SJCRH30 (cell line): ENCODE data around the gene AXIN2. TPM values are rescaled to one million over a fixed set of nuclear protein-coding genes. Genes with fewer than 3 reads are reported as not detected.

Source experiments
- DNase-seq, 2 experiments: peaks; one replicate each; pipeline ENCODE4 v3.0.0-alpha.2; 2015 to 2020
- H3K27ac ChIP-seq: fragments of 250-450 bp; sonication (Bioruptor Pico); 2 replicates; pipeline ENCODE4 v1.5.1; 2020; ENCODE audit warnings: mild to moderate bottlenecking, moderate library complexity
- H3K27me3 ChIP-seq: fragments of 250-450 bp; sonication (Bioruptor Pico); 2 replicates; pipeline ENCODE4 v1.5.1; 2020; ENCODE audit warnings: mild to moderate bottlenecking, moderate library complexity
- H3K36me3 ChIP-seq: fragments of 250-450 bp; sonication (Bioruptor Pico); 2 replicates; pipeline ENCODE4 v1.5.1; 2020; ENCODE audit warnings: mild to moderate bottlenecking, moderate library complexity
- H3K4me1 ChIP-seq: fragments of 250-450 bp; sonication (Bioruptor Pico); 2 replicates; pipeline ENCODE4 v1.5.1; 2020; ENCODE audit warnings: mild to moderate bottlenecking, moderate library complexity
- H3K4me3 ChIP-seq: fragments of 250-450 bp; sonication (Bioruptor Pico); 2 replicates; pipeline ENCODE4 v1.5.1; 2020; ENCODE audit warnings: mild to moderate bottlenecking, moderate library complexity
- H3K9me3 ChIP-seq: fragments of 250-450 bp; sonication (Bioruptor Pico); replicated peaks from 2 replicates; pipeline ENCODE4 v1.5.1; 2020; ENCODE audit warnings: mild to moderate bottlenecking, moderate library complexity
- total RNA-seq: library from RNA; depleted of rRNA; stranded (reverse); fragments of >200 nt; shearing (Covaris generic); gene quantifications from 2 replicates; pipeline ENCODE4 v1.2.3, GENCODE V29; 2014

The AXIN2 gene
- total RNA-seq, 1 experiment from 2014 or later = 8.5 TPM

- H3K27ac ChIP-seq = no peak overlapping the region
- no peaks in the 10 kb centered on the region for H3K9me3 ChIP-seq
- H3K4me1 ChIP-seq = no peaks in the 10 kb centered on the region
- no peaks in the 10 kb centered on the region for H3K27me3 ChIP-seq
- no peak for DNase-seq
- H3K4me3 ChIP-seq = no peak overlapping the region
- peaks cover 33% of the 10 kb centered on the region for H3K36me3 ChIP-seq
Measured at GRCh38 chr17:65538675-65539529, 22.5 kb downstream of the AXIN2 start.

GRCh38 chr17:65537845-65538674 lies 23.4 kb downstream of the AXIN2 start:
- no peak for DNase-seq
- H3K4me3 ChIP-seq = no peak overlapping the region
- H3K9me3 ChIP-seq = no peaks in the 10 kb centered on the region
- no peak overlapping the region for H3K27ac ChIP-seq
- no peaks in the 10 kb centered on the region for H3K27me3 ChIP-seq
- no peaks in the 10 kb centered on the region for H3K4me1 ChIP-seq
- peaks cover 33% of the 10 kb centered on the region for H3K36me3 ChIP-seq

- no peak for DNase-seq
Measured at GRCh38 chr17:65537343-65537844, 24.1 kb downstream of the AXIN2 start.

GRCh38 chr17:65536573-65537342 lies 24.7 kb downstream of the AXIN2 start:
- peaks cover 38% of the 10 kb centered on the region for H3K36me3 ChIP-seq
- H3K27me3 ChIP-seq = no peaks in the 10 kb centered on the region
- no peaks in the 10 kb centered on the region for H3K9me3 ChIP-seq
- DNase-seq = no peak
- H3K4me1 ChIP-seq = peaks cover 7% of the 10 kb centered on the region
- no peak overlapping the region for H3K27ac ChIP-seq
- H3K4me3 ChIP-seq = no peak overlapping the region

More at GRCh38 chr17:65537343-65537844, 24.1 kb downstream of the AXIN2 start:
- no peak overlapping the region for H3K4me3 ChIP-seq
- H3K27me3 ChIP-seq = no peaks in the 10 kb centered on the region
- peaks cover under 1% of the 10 kb centered on the region; the same call in 1 of the 2 replicates for H3K4me1 ChIP-seq
- peaks cover 38% of the 10 kb centered on the region for H3K36me3 ChIP-seq
- H3K27ac ChIP-seq = no peak overlapping the region
- H3K9me3 ChIP-seq = no peaks in the 10 kb centered on the region

GRCh38 chr17:65535777-65536572 lies 25.5 kb downstream of the AXIN2 start:
- Histone ChIP-seq H3K4me1 (peaks cover 14% of the 10 kb centered on the region), H3K4me3 (no peak overlapping the region), H3K9me3 (no peaks in the 10 kb centered on the region), H3K36me3 (peaks cover 35% of the 10 kb centered on the region), H3K27me3 (no peaks in the 10 kb centered on the region), H3K27ac (no peak overlapping the region)
- DNase-seq = no peak

- Histone ChIP-seq H3K27me3 (no peaks in the 10 kb centered on the region), H3K4me1 (peaks cover 31% of the 10 kb centered on the region), H3K4me3 (no peak overlapping the region), H3K36me3 (peaks cover 24% of the 10 kb centered on the region), H3K27ac (no peak overlapping the region), H3K9me3 (no peaks in the 10 kb centered on the region)
- DNase-seq = no peak
Measured at GRCh38 chr17:65533852-65534457, 27.5 kb downstream of the AXIN2 start.

GRCh38 chr17:65533056-65533745 lies 28.2 kb downstream of the AXIN2 start:
- H3K36me3 ChIP-seq = peaks cover 27% of the 10 kb centered on the region
- H3K9me3 ChIP-seq = no peaks in the 10 kb centered on the region
- no peak for DNase-seq
- H3K27me3 ChIP-seq = no peaks in the 10 kb centered on the region
- H3K4me3 ChIP-seq = no peak overlapping the region
- H3K4me1 ChIP-seq = peaks cover 31% of the 10 kb centered on the region
- H3K27ac ChIP-seq = no peak overlapping the region

- peaks cover 23% of the 10 kb centered on the region for H3K36me3 ChIP-seq
- peaks cover 31% of the 10 kb centered on the region for H3K4me1 ChIP-seq
- H3K4me3 ChIP-seq = no peak overlapping the region
- peak in 1 of 2 experiments; percentile 66 for DNase-seq
- no peaks in the 10 kb centered on the region for H3K9me3 ChIP-seq
- H3K27ac ChIP-seq = peak overlapping the region; percentile 86; the same call in 1 of the 2 replicates
- no peaks in the 10 kb centered on the region for H3K27me3 ChIP-seq
Measured at GRCh38 chr17:65532101-65532890, 29.2 kb downstream of the AXIN2 start.

GRCh38 chr17:65531256-65532100 lies 30.0 kb downstream of the AXIN2 start:
- no peaks in the 10 kb centered on the region for H3K9me3 ChIP-seq
- peaks cover 16% of the 10 kb centered on the region; the same call in 1 of the 2 replicates for H3K36me3 ChIP-seq
- peak overlapping the region; percentile 18 for H3K4me3 ChIP-seq
- peaks cover 31% of the 10 kb centered on the region for H3K4me1 ChIP-seq
- H3K27me3 ChIP-seq = no peaks in the 10 kb centered on the region
- peak overlapping the region; percentile 86 for H3K27ac ChIP-seq
- DNase-seq = peak; percentile 70 to 76

- Histone ChIP-seq H3K9me3 (no peaks in the 10 kb centered on the region), H3K27ac (peak overlapping the region; percentile 86), H3K27me3 (no peaks in the 10 kb centered on the region), H3K36me3 (peaks cover 11% of the 10 kb centered on the region; the same call in 1 of the 2 replicates), H3K4me1 (peaks cover 31% of the 10 kb centered on the region), H3K4me3 (peak overlapping the region; percentile 18)
- DNase-seq = peak in 1 of 2 experiments; percentile 38
Measured at GRCh38 chr17:65530523-65531255, 30.8 kb downstream of the AXIN2 start.
